ENCODE data around the gene DGKZ.

GRCh38 chr11:46315783-46316563 is 31.3 kb upstream of the DGKZ start:
- TF ChIP-seq CTCF (conservative IDR thresholded peaks at IDR 0.05; ENCODE audit: low read depth in 2 of 2), result no peak
- TF ChIP-seq POLR2AphosphoS5 (IDR thresholded peaks at IDR 0.05; ENCODE audit: low read depth), result no peak
- no peak for TF ChIP-seq EZH2phosphoT487 (IDR thresholded peaks at IDR 0.05; ENCODE audit: unreplicated experiment)
- TF ChIP-seq EZH2 (IDR thresholded peaks at IDR 0.05; ENCODE audit: low read depth, unreplicated experiment), result no peak
- no peak for TF ChIP-seq REST (IDR thresholded peaks at IDR 0.05; ENCODE audit: unreplicated experiment)
- TF ChIP-seq JUNB (IDR thresholded peaks at IDR 0.05; ENCODE audit: unreplicated experiment), result no peak
- TF ChIP-seq ZNF331 (CRISPR knock-in tag; IDR thresholded peaks at IDR 0.05; ENCODE audit: low read depth), result no peak
- no peak for TF ChIP-seq ETS1 (IDR thresholded peaks at IDR 0.05)
- TF ChIP-seq CREB1 (CRISPR knock-in tag; IDR thresholded peaks at IDR 0.05; ENCODE audit: low read depth), result no peak
- no peak for TF ChIP-seq ZNF114 (CRISPR knock-in tag; IDR thresholded peaks at IDR 0.05)
- TF ChIP-seq ZNF462 (CRISPR knock-in tag; IDR thresholded peaks at IDR 0.05), result no peak
- TF ChIP-seq STAT1 (IDR thresholded peaks at IDR 0.05; ENCODE audit: unreplicated experiment), result no peak

Measured in GM23338 (cell line).